Adipocyte (in vitro differentiated cells): ENCODE measurements around the gene CLN5.

Source experiments
- DNase-seq: peaks from one replicate; pipeline ENCODE4 v3.0.0-alpha.2; 2015; ENCODE audit warnings: low read depth
- H3K27me3 ChIP-seq: replicated peaks from 2 replicates; pipeline ENCODE4 v1.7.0; 2013; ENCODE audit warnings: mild to moderate bottlenecking, low read length, moderate library complexity; ENCODE audit not compliant: control insufficient read depth, insufficient read depth
- H3K36me3 ChIP-seq: 2 replicates; pipeline ENCODE4 v1.7.0; 2013; ENCODE audit warnings: low read length, mild to moderate bottlenecking, moderate library complexity; ENCODE audit not compliant: control insufficient read depth, insufficient read depth, severe bottlenecking
- H3K4me1 ChIP-seq: 2 replicates; pipeline ENCODE4 v1.7.0; 2013; ENCODE audit warnings: mild to moderate bottlenecking, low read length, moderate library complexity; ENCODE audit not compliant: control insufficient read depth, insufficient read depth
- H3K4me3 ChIP-seq: 2 replicates; pipeline ENCODE4 v1.7.0; 2013; ENCODE audit warnings: mild to moderate bottlenecking, low read length, moderate library complexity
- H3K9ac ChIP-seq: 2 replicates; pipeline ENCODE4 v1.7.0; 2013; ENCODE audit warnings: mild to moderate bottlenecking, low read length, moderate library complexity
- H3K9me3 ChIP-seq: 2 replicates; pipeline ENCODE4 v1.7.0; 2013; ENCODE audit warnings: mild to moderate bottlenecking, low read length, moderate library complexity; ENCODE audit not compliant: control insufficient read depth

Gene CLN5

GRCh38 chr13:77022341-77022740 is 30.5 kb downstream of the CLN5 start:
- H3K4me1 ChIP-seq, result peaks cover 64% of the 10 kb centered on the region
- H3K9ac ChIP-seq, result no peak overlapping the region
- H3K4me3 ChIP-seq, result peak overlapping the region; percentile 97
- peaks cover 28% of the 10 kb centered on the region for H3K36me3 ChIP-seq
- no peaks in the 10 kb centered on the region for H3K27me3 ChIP-seq
- DNase-seq, result peak; percentile 55
- H3K9me3 ChIP-seq, result no peaks in the 10 kb centered on the region

- H3K9ac ChIP-seq, result peak overlapping the region; percentile 94
- H3K4me1 ChIP-seq, result peaks cover 52% of the 10 kb centered on the region
- H3K4me3 ChIP-seq, result peak overlapping the region; percentile 97
- H3K9me3 ChIP-seq, result no peaks in the 10 kb centered on the region
- H3K27me3 ChIP-seq, result no peaks in the 10 kb centered on the region
- peaks cover 3% of the 10 kb centered on the region for H3K36me3 ChIP-seq
- peak; percentile 88 for DNase-seq
Measured at GRCh38 chr13:77026255-77026860, 34.5 kb downstream of the CLN5 start.

GRCh38 chr13:77026861-77027621 is 35.2 kb downstream of the CLN5 start, which contains the start of gene FBXL3:
FBXL3 (minus strand) TSS chr13:77027159; CDS start chr13:77021860, 5,299 bp downstream.
- H3K4me1 ChIP-seq, result peaks cover 45% of the 10 kb centered on the region
- H3K9ac ChIP-seq, result peak within 1 kb of the TSS; percentile 94
- H3K4me3 ChIP-seq, result peak within 1 kb of the TSS; percentile 97
- peak; percentile 93 for DNase-seq
- no peaks in the 10 kb centered on the region for H3K27me3 ChIP-seq
- no peaks in the 10 kb centered on the region for H3K9me3 ChIP-seq
- no peaks in the 10 kb centered on the region for H3K36me3 ChIP-seq

GRCh38 chr13:77028202-77028601 is 36.3 kb downstream of the CLN5 start:
- peak; percentile 24 for DNase-seq
- no peaks in the 10 kb centered on the region for H3K36me3 ChIP-seq
- peak overlapping the region; percentile 97 for H3K4me3 ChIP-seq
- peak overlapping the region; percentile 89 for H3K9ac ChIP-seq
- no peaks in the 10 kb centered on the region for H3K27me3 ChIP-seq
- no peaks in the 10 kb centered on the region for H3K9me3 ChIP-seq
- peaks cover 33% of the 10 kb centered on the region for H3K4me1 ChIP-seq

- no peak overlapping the region for H3K9ac ChIP-seq
- peaks cover 28% of the 10 kb centered on the region for H3K4me1 ChIP-seq
- no peak overlapping the region for H3K4me3 ChIP-seq
- H3K9me3 ChIP-seq, result no peaks in the 10 kb centered on the region
- H3K36me3 ChIP-seq, result no peaks in the 10 kb centered on the region
- no peak for DNase-seq
- no peaks in the 10 kb centered on the region for H3K27me3 ChIP-seq
Measured at GRCh38 chr13:77029436-77029835, 37.6 kb downstream of the CLN5 start.

- Histone ChIP-seq H3K4me3 (no peak overlapping the region), H3K4me1 (peaks cover 27% of the 10 kb centered on the region), H3K36me3 (no peaks in the 10 kb centered on the region), H3K9ac (no peak overlapping the region), H3K9me3 (no peaks in the 10 kb centered on the region), H3K27me3 (no peaks in the 10 kb centered on the region)
- no peak for DNase-seq
Measured at GRCh38 chr13:77031656-77032243, 39.9 kb downstream of the CLN5 start.

- no peaks in the 10 kb centered on the region for H3K36me3 ChIP-seq
- no peak overlapping the region for H3K9ac ChIP-seq
- H3K4me1 ChIP-seq, result peaks cover 15% of the 10 kb centered on the region
- H3K9me3 ChIP-seq, result no peaks in the 10 kb centered on the region
- DNase-seq, result no peak
- H3K4me3 ChIP-seq, result no peak overlapping the region
- no peaks in the 10 kb centered on the region for H3K27me3 ChIP-seq
Measured at GRCh38 chr13:77033717-77034302, 41.9 kb downstream of the CLN5 start.

- Histone ChIP-seq H3K4me3 (no peak overlapping the region), H3K9ac (no peak overlapping the region), H3K27me3 (no peaks in the 10 kb centered on the region), H3K36me3 (no peaks in the 10 kb centered on the region), H3K4me1 (peaks cover 15% of the 10 kb centered on the region), H3K9me3 (no peaks in the 10 kb centered on the region)
- DNase-seq, result peak; percentile 11
Measured at GRCh38 chr13:77034881-77035280, 43.0 kb downstream of the CLN5 start.

GRCh38 chr13:77036279-77036678 is 44.4 kb downstream of the CLN5 start:
- DNase-seq, result no peak
- Histone ChIP-seq H3K9me3 (no peaks in the 10 kb centered on the region), H3K9ac (no peak overlapping the region), H3K27me3 (no peaks in the 10 kb centered on the region), H3K4me1 (peaks cover 15% of the 10 kb centered on the region), H3K36me3 (peaks cover 2% of the 10 kb centered on the region), H3K4me3 (no peak overlapping the region)

GRCh38 chr13:77038907-77039480 is 47.1 kb downstream of the CLN5 start:
- Histone ChIP-seq H3K27me3 (no peaks in the 10 kb centered on the region), H3K36me3 (peaks cover 25% of the 10 kb centered on the region), H3K4me1 (peaks cover 13% of the 10 kb centered on the region), H3K4me3 (no peak overlapping the region), H3K9me3 (no peaks in the 10 kb centered on the region), H3K9ac (no peak overlapping the region)
- DNase-seq, result no peak

- no peaks in the 10 kb centered on the region for H3K9me3 ChIP-seq
- DNase-seq, result no peak
- H3K36me3 ChIP-seq, result peaks cover 36% of the 10 kb centered on the region
- peaks cover 2% of the 10 kb centered on the region for H3K4me1 ChIP-seq
- no peak overlapping the region for H3K4me3 ChIP-seq
- H3K27me3 ChIP-seq, result no peaks in the 10 kb centered on the region
- H3K9ac ChIP-seq, result no peak overlapping the region
Measured at GRCh38 chr13:77040076-77040475, 48.2 kb downstream of the CLN5 start.
